GM19351 (cell line): ENCODE measurements around the gene SLAMF7.
"Not testable (repeated sequence)": the region's sequence is repeated elsewhere in the genome, so short reads cannot be mapped to it uniquely, and the experiment has no call there.

Experiments used
- ATAC-seq: cut with Tn5 transposase; IDR thresholded peaks from one replicate; pipeline ENCODE4 v1.9.1; 2021; ENCODE audit warnings: mild to moderate bottlenecking, moderate library complexity; ENCODE audit not compliant: unreplicated experiment

SLAMF7 gene, protein sequence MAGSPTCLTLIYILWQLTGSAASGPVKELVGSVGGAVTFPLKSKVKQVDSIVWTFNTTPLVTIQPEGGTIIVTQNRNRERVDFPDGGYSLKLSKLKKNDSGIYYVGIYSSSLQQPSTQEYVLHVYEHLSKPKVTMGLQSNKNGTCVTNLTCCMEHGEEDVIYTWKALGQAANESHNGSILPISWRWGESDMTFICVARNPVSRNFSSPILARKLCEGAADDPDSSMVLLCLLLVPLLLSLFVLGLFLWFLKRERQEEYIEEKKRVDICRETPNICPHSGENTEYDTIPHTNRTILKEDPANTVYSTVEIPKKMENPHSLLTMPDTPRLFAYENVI

GRCh38 chr1:160739098-160739511, at the start of gene SLAMF7:
SLAMF7 (plus strand) TSS chr1:160739247; CDS start chr1:160739302, 55 bp downstream.
- peak; percentile 68 for ATAC-seq

- ATAC-seq: not testable (repeated sequence)
Observed at GRCh38 chr1:160692390-160692789, 46.7 kb upstream of the SLAMF7 start.

DNA sequence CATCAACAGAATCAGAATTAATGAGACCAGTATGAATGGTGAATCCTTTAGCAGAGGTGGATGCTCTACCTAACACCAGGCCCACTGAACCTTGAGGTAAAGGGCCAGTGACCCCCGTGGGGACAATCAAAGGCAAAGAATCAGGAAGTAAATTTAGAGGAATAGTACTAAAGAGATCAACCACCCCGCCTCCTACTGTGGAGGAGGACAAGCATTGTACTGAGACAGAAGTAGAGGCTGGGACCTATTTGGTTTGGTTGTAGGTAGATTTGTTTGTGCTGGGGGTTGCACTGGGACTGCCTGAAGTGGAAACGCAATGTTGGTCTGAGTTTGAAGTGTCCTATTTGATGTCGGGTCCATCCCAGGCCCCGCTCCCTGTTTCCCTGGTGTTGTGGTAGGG, 36.9 kb upstream of the SLAMF7 start:
- no peak for ATAC-seq

- no peak for ATAC-seq
Observed at GRCh38 chr1:160704250-160704649, 34.8 kb upstream of the SLAMF7 start.

GRCh38 chr1:160705212-160705621, 33.8 kb upstream of the SLAMF7 start:
- not testable (repeated sequence) for ATAC-seq

DNA sequence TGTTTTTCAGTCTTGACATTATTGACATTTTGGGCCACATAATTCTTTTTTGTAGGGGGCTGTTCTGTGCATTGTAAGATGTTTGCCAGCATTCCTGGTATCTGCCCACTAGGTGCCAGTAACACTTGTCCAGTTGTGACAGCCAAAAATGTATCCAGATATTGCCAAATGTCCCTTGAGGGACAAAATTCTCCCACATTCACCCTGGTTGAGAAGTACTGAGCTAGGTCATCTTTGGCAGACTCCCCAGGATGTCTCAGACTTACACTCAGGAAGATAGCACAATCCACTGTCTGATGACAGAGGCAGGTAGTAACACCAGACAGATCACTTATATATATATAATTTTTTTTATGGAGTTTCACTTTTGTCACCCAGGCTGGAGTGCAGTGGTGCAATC, 33.3 kb upstream of the SLAMF7 start:
- ATAC-seq: no peak

GRCh38 chr1:160706526-160707235, 32.4 kb upstream of the SLAMF7 start:
- no peak for ATAC-seq

GRCh38 chr1:160707236-160708064, 31.6 kb upstream of the SLAMF7 start:
- ATAC-seq: no peak

DNA sequence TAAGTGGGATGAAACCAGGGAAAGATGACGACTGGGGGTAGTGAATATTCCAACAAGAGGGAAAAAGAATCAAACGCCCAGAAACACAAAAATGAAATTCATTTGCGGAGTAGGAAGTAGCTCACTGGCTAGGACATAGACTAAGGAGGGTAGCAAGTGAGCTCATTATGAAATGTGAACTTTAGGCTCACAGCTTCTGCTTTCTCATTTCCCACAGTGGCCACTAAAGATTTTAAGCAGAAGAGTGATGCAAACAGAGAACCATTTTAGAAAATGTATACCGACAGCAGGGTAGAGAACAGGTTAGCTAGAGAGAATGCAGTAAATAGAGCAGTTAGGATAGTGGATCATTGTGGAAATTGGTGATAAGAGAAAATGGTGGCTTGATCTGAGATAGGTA, 30.9 kb upstream of the SLAMF7 start:
- peak; percentile 25 for ATAC-seq

- ATAC-seq: no peak
Observed at GRCh38 chr1:160708801-160709200, 30.2 kb upstream of the SLAMF7 start.

GRCh38 chr1:160709715-160710114, 29.3 kb upstream of the SLAMF7 start:
- no peak for ATAC-seq

DNA sequence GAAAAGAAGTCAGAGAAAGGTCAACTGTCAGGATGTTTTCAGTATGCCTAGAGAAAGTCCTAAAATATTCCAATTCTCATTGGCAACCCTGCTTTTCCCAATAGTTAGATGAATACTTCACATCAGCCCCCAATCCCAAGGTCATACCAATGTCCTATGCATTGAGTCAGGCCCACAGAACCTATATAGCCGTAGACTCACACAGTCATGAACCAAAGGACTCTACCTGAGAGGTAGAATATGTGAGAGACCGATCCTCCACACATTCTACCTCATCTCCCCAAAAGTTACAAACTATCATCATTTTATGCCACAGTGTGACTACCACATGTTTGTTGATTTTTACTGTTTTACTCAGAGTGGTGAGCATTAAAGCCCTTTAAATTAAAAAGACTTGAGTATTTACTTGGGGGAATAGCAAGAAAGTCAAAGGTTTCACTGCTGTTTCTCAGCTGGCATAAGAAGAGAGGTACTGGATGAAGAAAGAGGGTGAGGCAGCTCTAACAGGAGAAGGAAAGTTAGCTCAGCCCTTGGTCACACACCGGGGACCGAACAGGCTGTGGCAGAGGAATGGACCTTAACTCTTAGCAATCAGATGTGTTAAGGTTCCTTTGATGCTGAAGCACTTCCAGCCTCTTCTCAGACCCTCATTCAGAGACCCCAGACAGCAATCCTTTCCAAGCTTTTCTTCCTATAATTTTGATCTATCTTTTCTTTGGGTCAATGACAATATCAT, 28.4 kb upstream of the SLAMF7 start:
- ATAC-seq: no peak

GRCh38 chr1:160711276-160711601, 27.8 kb upstream of the SLAMF7 start:
- ATAC-seq: no peak

GRCh38 chr1:160711602-160712311, 27.3 kb upstream of the SLAMF7 start, which contains the start of gene CD48:
CD48 (minus strand) TSS chr1:160711822; CDS start chr1:160711763, 59 bp downstream.
- peak; percentile 41 for ATAC-seq

DNA sequence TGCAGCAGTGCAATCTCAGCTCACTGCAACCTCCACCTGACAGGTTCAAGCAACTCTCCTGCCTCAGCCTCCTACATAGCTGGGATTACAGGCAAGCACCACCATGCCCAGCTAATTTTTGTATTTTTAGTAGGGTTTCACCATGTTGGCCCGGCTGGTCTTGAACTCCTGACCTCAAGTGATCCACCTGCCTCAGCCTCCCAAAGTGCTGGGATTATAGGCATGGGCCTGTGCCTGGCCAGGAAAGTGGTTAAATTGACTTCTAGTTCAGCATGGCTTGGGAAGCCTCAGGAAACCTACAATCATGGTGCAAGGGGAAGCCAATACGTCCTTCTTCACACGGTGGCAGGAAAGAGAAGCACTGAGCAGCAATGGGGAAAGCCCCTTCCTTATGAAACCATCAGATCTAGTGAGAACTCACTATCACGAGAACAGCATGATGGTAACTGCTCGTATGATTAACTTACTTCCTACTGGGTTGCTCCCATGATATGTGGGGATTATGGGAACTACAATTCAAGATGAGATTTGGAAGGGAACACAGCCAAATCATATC, 26.4 kb upstream of the SLAMF7 start:
- ATAC-seq: peak; percentile 51

GRCh38 chr1:160713161-160713560, 25.9 kb upstream of the SLAMF7 start:
- no peak for ATAC-seq

DNA sequence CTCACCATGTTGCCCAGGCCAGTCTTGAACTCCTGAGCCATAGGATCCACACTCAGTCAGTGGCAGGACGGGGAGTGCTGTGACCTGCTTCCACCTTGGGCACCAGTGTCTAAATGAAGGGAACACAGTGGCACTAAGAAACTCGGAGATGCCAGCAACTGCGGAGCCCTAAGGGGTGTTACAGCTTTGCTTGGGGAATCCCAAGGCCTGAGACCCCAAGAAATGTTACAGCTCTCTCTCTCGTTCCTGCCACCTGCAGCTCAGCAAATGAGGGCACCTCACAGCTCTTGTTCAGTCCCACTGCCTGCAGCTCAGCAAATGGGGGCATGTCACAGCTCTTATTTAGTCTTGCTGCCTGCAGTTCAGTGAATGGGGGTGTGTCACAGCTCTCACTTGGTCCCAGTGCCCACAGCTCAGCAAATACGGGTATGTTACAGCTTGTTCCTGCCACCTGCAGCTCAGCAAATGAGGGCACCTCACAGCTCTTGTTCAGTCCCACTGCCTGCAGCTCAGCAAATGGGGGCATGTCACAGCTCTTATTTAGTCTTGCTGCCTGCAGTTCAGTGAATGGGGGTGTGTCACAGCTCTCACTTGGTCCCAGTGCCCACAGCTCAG, 24.9 kb upstream of the SLAMF7 start:
- not testable (repeated sequence) for ATAC-seq

GRCh38 chr1:160716013-160716412, 23.0 kb upstream of the SLAMF7 start:
- no peak for ATAC-seq

DNA sequence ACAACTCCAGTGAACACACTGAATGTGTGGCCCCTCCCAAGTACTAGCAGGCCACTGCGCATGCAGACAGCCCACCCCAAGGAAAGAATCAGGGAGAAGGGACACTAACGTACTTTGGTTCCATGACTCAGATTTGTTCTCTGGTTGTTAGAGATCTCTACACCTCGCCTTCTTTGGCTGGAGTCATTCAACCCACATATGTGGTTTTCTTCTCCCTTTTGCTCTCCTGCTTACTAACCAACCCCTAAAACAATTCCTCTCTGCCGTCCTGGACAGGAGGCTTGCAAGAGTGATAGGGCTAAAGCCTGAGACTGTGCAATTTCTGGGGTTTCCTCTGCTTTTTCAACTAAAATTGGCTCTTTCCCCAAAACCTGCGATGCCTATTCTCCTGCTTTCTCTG, 21.7 kb upstream of the SLAMF7 start:
- no peak for ATAC-seq
